Medulla oblongata (tissue), 1 donor: Measurements from ENCODE around the gene CACNG4.
A peak's percentile ranks its signal among the peaks of the same experiment; 100 is the strongest.

Experiments used
- DNase-seq: peaks from one replicate; pipeline ENCODE4 v3.0.0-alpha.2; 2015; ENCODE audit errors: extremely low spot score

Gene CACNG4

DNA sequence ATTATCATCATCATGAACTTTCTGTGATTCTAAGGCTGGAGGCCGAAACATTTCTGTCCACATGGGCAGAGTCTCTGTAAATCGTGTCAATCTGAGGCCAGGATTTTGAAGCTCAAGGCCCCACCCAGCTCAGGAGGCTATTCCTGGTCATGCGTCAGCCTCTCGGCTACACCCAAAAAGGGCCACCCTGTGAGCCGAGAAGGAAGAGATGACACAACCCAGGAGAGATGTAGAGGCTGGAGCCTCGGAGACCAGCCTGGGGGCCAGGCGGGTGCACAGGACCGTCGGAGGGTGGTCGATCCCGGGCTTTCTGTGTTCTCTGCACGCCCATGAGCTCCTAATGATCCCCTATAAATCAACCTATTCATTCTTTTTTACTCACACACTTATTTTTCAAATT is 78.8 kb downstream of the CACNG4 start:
- no peak for DNase-seq

DNA sequence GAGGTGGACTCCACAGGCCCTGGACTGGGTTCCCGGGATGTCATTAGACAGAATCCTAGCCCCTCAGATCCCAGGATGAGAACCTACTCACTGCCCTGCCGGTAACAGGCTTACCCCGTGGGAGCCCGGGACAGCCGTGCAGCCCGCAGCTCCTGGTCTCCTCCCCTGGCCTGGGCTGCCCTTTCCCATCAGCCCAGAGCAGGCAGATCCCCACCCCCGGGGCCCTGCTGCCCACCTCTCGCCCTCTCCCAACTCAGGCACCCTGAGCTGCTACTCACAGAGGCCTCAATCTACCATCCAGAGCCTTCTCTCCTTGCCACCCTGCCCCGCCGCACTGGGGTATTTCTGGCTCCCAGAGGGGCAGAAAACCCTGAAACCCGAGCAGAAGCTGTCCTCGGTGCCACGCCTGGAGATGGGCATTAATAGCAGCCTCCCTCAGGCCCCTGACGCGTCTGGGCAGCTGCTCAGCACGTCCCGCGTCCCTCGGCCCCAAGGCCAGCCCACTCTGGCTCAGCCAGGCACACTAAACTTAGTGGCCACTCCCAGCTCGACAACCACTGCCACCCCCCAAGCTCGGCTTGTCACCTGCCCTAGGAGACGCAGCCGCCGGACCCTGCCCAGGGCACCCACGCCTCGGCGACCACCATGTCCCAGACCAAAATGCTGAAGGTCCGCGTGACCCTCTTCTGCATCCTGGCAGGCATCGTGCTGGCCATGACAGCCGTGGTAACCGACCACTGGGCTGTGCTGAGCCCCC is 79.7 kb downstream of the CACNG4 start, which contains the start of gene CACNG1:
TSS of gene CACNG1 (plus strand) at position 539 of the 757 bp plus-strand sequence. CDS start at position 646, 107 bp downstream.
- no peak for DNase-seq

DNA sequence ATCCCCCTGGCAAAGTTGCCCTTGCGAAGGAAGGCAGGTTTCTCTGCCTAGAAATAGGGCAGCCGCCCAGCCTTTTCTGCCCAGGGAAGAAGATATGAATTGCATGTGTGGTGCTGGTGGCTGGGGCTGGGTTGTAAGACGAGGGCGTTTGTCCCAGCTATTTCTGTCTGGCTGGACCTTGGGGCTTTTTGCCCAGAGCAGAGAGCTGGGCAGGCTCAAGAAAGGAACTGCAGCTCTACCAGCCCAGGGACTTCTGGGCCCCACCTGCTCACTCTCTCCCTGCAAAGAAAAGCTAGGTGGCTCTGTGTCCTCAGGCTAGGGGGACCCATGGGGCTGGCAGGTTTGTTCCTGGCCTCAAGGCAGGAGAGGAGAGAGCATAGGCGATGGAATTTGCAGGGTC is 80.4 kb downstream of the CACNG4 start:
- no peak for DNase-seq

DNA sequence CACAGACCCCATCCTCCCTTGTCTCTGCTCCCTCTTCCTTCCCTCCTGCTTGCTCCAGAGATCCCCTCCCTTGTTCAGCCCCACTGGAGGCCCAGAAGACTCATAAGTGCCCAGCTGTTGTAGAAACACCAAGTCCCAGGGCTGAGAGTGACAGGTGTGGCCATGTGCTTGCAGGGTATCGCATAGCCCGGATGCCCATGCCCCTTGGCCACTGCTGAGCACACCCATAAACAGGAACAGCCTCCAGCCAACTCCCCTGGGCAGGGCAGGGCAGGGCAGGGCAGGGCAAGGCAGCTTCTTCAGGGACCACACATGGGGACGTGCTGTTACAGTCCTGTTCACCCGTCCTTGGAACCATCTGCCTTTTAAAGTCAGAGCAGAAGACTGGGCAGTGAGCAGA is 81.9 kb downstream of the CACNG4 start:
- DNase-seq, result no peak

DNA sequence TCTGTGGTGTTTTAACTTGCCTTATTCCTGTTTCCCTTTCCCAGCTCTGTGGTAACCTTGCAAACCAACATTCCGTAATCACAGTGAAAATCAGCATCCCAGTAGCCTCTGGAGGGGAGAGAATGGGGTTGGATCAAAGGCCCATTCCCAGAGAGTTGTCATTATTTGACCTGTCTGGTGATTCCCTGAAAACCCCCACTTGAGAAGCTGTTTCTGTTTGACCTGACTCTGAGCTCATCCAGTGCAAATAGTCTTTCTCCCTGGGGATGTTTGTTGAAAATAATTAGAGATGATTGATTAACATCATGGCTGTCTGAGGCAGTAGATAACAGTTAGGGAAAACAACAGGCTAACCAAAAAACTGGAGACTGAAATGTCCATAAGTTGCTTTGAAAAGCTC is 82.9 kb downstream of the CACNG4 start:
- DNase-seq, result no peak

DNA sequence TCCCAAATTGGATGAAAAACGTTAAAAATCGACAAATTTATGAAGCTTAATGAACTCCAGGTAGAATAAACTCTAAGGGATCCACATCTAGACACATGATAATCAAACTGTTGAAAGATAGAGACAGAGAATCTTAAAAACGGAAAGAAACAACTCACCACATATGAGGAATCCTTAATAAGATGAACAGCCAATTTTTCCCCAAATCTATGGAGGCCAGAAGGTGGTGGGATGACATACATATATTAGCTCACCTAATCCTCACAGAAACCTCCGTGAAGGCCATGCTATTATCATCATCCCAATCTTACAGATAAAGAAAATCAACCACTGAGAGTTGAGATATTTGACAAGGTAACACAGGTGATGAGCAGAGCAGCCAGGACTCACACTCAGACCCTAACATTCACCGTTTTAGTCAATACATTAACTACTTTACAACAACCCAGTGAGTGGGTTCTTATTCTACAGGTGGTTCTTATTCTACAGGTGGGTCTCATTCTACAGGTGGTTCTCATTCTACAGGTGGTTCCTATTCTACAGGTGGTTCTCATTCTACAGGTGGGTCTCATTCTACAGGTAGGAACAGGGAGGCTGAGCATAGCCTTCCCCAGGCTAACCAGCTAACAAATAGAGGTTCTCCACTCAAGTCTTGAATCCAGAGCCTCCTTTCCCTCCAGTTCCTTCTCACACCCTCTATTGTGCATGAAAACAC is 84.7 kb downstream of the CACNG4 start:
- DNase-seq, result no peak

DNA sequence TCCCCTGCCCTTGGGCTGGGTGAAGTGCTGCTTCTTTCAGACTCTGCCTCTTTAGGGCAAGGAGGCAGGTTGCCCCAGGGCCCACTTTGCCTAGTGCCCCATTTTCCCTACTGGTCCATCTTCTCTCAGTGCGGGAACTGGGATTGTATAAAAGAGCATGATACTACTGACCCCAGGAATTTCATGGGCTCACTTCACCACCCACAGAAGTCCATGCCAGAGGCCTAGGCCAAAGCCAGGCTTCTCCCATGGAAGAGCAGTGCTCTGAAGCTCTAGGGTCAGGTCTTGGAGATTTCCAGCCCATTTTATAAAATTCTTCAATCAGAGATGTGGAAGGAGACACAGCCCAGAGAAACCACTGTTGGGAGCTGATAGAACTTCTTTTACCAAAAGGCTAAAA is 85.6 kb downstream of the CACNG4 start:
- no peak for DNase-seq

DNA sequence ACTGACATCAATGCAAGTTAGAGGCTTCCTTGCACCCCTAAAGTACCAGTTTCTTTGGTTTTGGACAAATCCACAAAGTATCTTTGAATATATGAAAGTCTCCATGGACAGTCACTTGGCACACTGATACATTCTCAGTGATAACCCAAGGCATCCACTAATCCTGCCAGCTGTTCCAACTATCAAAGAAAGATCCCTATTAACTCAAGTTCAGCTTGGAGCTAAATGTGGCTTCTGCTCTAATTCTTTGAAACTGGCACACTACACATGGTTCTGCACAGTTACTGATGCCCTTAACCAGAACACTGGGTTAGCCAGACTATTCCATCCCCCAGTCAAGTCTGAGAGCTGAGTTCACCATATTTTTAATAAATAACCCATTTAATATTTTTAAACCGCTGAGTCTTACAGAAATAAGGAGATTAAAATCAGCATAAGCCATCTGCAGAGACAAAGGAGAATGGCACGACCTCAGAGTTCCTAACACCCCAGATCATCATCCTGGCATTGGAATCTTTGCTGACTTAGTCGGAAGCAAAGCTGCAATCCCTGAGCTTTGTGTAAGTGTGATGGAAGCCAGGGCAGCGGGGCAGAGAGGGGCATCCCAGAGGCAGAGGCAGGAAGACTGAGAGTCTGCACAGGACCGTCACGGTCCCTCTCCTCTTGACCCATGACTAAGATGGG is 86.1 kb downstream of the CACNG4 start:
- no peak for DNase-seq

DNA sequence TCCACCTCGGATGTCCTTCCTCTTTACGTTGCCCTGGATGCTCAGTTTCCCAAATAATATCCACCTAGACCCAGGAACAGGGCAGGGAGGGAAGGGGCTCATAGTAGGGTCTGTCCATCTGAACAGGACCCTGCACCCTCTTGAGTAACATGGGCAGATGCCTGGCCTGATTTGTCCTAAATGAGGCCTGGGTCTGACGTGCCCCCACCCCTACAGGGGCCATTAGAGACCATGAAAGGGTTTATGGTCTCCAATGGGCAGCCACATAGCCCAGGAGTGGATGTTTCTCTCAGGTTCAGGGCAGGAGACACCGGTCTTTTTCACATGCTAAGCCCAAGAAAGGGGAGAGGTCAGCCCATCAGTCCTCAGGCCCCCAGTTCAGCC is 86.6 kb downstream of the CACNG4 start:
- no peak for DNase-seq

DNA sequence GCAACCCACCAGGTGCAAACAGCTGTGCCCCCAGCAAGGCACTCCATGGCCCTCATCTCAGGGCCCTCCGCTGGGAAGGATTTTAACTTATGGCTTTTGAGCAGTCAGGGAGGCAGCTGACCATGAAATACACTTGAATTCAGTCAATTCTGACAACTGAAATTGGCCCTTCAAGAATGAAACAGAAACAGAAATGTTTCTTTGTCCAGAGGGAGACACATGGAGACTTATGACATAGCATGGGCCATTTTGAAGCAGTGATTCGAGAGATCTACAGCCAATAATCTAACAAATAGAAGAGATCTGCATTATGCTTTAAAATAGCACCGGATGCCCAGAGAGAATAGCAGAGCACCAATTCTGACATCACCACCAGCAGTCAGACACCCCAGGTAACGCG is 87.3 kb downstream of the CACNG4 start:
- no peak for DNase-seq

DNA sequence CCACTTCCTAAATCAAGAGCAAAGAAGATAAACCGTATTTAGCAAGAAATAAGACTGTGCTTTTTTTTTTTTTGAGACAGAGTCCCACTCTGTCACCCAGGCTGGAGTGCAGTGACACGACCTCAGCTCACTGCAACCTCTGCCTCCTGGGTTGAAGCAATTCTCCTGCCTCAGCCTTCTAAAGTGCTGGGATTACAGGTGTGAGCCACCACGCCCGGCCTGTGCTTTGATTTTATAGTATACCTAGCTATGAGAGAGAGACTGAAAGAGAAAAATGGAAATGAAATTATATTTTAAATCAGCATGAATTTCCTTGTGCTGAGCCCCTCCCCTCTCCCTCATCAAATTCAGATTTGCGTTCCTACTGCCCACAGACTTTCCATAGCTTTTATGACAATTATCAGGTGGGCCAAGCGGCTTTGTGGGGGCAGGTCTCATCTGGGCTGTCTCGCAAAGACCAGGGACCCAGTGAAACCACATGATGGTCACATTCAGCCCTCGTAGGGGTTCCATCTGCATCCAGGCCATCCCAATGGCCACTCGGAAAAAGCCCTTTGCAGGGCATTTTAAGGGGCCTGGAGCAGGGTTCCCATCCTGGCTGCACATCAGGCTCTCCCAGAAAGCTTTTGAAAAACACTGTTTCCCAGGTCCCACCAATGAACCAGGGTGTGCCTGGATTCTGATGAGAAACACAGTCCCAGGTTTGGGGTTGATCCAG is 88.4 kb downstream of the CACNG4 start:
- DNase-seq, result no peak

DNA sequence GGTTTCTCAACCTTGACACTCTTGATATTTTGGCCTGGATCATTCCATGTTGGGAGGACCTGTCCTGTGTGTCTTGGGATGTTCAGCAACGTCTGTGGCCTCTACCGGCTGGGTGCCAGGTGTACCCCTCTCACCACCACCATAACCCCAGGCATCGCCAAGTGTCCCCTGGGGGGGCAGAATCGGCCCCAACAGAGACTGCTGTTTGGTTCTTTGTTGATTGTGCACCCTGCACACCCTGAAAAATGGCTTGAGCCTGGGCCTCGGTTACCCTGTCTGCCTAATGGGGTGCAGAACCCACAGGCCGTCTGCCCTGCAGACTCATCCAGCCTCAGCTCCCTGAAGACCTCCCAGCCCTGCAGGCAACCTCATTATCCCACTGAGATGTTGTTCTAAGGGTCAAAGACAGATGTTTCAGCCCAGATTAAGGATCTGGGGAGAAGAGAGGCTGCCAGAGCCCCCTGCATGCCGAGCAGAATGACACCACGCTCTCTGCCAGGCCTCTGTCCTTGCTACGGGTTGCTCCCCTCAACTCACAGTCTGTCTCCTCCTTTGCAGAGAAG is 89.0 kb downstream of the CACNG4 start:
- DNase-seq, result no peak

DNA sequence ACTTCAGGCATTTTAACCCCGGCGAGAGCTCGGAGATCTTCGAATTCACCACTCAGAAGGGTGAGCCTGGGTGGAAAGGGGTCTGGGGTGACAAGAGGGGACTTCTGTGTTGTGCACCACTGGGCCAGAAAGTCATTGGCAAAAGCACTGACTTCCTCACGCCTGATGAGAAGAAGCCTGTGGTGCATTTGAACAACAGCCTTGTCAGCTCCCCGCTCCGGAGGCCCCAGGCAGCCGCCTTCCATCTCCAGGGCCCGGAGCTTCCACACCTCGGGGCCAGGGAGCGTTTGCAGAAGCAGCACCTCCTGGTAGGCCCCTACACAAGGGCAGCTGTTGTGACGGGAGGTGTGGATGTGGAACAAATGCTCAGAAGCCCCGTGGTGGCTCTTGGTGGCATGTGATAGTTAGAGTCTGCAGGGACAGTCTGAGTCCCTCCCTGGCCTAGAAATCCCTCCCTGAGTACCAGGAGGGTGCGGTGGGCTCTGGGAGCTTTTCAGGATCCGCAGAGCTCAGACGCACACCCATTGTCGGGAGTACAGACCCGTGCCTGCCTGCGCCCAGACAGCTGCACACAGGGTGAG is 89.6 kb downstream of the CACNG4 start:
- no peak for DNase-seq

DNA sequence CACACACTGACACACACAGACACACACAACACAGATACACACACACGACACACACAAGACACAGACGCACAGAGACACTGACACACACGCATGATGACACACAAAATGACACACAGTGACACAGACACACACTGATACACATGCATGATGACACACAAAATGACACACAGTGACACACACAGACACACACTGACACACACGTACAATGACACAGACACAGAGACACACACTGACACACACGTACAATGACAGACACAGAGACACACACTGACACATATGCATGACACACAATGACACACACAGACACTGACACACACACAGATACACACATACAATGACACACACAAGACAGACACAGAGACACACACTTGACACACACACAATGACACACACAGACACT is 90.1 kb downstream of the CACNG4 start:
- no peak for DNase-seq

DNA sequence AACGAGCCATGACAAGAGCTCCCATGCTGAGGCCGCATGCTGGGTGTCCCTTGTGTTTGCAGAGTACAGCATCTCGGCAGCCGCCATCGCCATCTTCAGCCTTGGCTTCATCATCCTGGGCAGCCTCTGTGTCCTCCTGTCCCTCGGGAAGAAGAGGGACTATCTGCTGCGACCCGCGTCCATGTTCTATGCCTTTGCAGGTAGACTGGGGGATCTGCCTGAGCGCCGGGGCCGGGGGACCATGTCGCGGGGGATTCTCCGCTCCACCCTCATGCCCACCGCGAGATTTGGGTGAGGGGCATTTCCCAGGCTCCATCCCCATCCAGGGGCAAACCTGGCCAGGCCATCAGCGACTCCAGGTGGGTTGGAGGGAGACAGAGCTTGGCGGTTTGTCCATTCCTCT is 90.5 kb downstream of the CACNG4 start:
- DNase-seq, result no peak

DNA sequence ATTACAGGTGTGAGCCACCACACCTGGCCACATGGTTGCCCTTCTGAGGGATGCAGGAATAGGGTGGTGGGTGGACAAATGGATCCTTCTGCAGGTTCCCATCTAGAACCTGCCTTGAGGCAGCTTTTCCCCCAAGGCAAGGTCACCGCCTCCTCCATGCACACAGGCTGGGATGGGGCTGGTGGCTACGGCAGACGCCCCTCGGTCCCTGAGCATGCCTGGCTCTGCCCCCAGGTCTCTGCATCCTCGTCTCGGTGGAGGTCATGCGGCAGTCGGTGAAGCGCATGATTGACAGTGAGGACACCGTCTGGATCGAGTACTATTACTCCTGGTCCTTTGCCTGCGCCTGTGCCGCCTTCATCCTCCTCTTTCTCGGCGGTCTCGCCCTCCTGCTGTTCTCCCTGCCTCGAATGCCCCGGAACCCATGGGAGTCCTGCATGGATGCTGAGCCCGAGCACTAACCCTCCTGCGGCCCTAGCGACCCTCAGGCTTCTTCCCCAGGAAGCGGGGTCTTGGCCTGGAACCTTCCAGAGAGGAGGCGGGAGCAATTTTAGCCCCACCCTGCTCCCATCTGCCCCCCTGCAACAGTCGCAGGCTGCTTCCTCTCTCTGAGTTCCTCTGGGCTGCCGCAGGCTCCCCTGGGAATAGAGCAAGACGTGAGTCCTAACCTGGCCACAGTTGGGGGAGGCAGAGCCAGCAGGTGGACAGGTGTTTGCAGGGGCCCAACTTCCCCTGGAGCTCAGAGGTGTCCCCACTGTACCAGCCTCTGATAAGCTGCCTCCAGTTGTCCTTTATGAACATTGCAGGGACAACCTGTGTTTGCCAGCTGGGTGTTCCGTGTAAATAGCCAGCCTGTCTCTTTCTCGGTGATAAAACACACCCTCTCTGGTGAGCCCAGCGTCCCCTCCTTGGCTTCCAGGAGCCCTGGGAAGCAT is 91.6 kb downstream of the CACNG4 start:
- DNase-seq, result no peak

DNA sequence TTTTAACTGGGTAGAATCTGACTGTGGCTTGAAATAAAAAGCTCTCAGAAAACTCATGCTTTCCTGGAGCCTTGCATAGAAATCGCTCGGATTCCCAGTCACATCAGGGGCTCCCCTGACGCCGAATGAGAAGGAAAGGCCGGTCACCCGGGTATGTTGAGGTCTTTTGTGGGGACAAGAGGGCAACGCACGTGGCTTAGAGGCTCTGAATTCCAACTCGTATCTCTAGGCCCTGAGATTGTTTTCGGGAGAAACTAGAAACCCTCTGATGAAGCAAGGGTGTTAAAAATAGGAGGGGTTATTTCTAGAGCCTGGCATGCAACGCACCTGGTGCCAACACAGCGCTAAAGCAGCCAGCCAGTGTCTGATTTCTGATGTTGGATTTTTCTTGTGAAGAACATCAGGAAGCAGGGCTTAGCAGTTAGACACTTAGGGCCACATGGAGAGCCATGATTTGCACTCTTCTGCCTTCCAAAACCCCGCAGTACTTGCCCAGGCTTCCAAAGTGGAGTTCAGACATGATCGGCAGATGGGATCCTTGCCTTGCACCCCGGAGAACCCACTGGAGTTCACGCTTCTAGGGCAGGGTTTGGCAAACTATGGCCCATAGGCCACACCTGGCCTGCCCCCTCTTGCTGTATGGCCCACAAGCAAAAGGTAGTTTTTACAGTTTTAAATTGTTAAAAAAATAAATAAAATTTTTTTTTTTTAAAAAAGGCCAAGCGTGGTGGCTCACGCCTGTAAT is 92.4 kb downstream of the CACNG4 start:
- DNase-seq, result no peak

DNA sequence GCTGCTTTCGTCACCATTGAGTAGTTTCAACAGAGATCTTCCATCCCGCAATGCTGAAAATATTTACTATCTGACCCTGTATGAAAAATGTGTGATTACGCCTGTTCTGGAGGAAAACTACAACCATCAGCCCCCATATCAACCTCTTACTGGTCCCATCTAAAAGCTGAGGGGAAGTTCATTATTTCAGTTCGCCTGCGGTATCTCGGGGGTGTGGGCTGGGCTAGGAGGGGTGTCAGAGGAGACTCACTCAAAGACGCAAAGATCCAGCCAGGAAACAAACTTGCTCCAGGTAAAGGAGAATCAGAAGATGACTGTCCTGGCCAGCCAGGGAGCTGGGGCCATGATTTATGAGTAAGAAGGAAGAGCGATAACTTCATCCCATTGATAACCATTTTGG is 93.5 kb downstream of the CACNG4 start:
- no peak for DNase-seq

DNA sequence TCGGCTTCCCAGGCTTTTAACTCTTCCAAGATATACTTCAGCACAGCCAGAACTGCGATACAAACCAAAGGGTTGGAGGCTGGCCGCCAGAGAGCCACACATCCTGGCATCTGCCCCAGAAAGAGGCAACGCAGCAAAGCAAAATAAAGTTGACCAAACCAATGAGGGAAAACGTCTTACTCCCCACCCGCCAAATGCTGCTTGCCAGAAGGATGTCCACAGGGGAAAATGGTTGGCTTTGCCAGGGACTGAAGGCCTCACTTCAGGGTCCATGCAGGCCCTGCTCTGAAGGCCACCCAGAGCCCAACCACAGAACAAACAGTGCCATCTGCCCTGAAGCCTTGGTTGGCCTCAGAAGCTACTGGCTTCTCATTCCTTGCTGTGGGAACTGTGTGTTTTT is 94.9 kb downstream of the CACNG4 start:
- peak; percentile 39 for DNase-seq

DNA sequence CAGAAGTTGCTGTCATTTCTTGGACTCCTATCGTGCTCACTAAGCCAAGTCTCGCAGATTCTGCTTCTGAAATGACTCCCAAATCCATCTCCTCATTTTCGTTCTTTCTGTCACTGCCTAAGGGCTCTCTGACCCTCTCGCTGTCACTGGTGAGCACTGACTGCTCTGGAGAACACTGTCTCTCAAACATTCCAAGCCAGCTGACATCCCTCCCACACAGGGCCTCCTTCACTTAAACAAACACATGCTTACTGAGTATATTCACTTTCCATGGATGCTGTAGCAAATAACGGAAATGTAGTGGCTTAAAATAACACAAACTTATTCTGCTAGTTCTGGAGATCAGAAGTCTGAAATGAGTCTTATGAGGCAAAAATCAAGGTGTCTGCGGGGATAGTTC is 98.6 kb downstream of the CACNG4 start:
- DNase-seq, result no peak
